LoVo (cell line): ENCODE measurements around the gene LHPP.

Source experiments
- DNase-seq: peaks from one replicate; pipeline ENCODE4 v3.0.0-alpha.2; 2016; ENCODE audit warnings: low spot score

The LHPP gene

GRCh38 chr10:124595143-124595883 is 133.7 kb downstream of the LHPP start:
- no peak for DNase-seq

DNA sequence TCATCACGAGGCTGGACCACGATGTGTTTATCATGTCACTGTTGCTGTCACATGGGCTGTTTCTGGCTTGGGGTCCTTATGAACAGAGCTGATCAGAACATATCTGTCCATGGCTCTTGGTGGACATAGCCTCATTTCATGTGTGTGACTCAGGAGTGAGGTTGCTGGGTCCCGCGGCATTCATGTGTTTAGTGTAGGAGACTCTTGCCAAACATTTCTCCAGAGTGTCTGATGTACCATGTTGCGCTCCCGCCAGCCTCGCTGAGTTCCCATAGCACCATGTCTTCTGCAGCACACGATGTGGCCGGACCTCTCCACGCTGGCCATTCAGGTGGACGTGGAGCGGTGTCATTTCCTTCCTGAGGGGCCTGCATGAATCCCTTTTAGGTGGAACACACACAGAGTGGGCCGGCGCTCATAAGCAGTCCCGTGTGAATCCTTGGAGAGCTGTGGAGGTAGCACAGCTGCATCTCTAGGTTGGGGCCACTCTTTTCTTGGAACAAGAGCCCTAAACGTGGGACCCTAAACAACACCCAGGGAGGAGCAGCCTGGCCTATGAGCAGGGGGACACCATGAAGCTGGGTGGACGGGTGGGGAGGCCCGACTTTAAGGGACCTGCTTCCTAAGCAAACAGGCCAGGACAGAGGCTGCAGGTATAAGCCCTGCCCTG is 134.6 kb downstream of the LHPP start:
- no peak for DNase-seq

DNA sequence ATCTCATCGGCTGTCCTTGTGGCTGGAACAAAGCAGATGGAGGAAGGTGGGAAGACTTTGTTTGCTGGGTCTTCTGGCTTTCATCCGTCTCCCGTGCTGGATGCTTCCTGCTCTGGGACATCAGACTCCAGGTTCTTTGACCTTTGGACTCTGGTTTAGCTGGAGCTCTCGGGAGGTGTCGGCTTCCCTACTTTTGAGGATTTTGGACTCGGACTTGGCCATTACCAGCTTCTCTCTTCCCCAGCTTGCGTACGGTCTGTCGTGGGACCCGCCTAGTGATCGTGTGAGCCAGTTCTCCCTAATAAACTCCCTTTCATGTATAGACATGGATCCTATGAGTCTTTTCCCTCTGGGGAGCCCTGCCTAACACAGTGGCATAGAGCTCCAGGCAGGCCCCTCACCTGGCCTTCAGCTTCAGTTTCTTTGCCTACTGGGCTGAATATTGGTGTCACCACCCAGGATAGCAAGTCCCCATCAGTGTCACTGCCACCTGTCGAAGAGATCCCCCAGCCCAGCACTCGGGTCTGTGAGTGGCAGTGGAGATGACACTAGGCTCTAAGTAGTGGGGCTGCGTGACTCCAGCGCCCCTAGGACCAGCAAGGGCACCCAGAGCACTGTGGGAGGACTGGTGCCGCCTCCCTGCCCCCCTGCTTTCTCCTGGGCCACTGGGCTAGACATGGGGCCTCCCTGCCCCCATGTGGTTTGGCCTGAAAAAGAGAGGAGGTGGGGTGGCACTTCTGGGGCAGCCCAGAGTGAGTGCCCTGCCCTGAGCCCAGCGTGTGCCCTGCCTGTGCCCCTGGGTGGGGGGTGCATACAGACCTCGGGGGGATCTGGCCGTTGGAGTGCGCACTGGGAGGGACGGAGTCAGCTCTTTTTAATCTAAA is 135.6 kb downstream of the LHPP start:
- DNase-seq = peak; percentile 22

- no peak for DNase-seq
Observed at GRCh38 chr10:124597846-124598165, 136.2 kb downstream of the LHPP start.

DNA sequence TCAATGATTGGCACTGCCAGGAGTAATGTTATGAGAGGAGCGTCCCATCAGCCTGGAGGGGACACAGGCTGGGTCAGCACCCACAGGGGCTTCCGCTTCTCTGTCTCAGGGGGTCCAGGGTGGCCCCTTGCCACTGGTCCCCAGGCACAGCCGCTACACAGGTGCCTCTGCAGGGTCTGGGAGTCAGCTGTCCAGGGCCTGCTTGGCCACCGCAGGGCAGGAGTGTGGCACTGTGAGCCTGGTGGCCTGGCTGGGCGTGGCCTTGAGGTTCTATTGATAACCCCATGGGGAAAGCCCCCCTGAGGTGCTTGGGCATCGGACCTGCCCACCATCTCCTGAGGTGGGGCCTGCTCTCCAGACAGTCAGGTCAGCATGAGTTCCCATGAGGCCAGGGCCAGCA is 136.6 kb downstream of the LHPP start:
- DNase-seq = no peak

DNA sequence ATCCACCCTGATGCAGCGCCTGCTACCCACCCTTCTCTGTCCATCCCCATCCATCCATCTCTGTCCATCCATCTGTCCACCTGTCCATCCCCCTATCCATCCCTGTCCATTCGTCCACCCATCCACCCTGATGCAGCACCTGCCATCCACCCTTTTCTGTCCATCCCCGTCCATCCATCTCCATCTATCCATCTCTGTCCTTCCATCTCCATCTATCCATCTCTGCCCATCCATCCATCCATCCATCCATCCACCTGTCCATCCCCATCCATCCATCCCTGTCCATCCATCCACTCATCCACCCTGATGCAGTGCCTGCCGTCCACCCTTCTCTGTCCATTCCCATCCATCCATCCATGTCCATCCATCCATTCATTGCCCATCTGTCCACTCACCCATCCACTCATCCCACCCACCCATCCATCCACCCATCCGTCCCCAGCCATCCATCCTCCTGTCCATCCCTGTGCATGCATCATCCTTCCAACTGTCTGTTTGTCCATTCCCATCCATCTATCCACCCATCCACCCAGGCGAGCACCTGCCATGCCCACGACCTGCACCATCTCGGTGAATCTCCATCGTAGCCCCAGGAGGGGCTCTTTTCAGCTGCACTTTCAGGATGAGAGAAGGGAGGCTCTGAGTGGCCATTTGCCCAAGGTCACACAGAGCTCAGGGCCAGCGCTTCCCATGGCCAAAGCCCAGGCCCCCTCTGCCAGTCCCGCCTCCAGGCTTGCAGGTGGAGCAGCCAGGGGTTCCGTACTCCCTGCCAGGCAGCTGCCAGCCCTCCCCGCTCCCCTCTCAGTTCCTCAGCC is 137.4 kb downstream of the LHPP start:
- DNase-seq = no peak

DNA sequence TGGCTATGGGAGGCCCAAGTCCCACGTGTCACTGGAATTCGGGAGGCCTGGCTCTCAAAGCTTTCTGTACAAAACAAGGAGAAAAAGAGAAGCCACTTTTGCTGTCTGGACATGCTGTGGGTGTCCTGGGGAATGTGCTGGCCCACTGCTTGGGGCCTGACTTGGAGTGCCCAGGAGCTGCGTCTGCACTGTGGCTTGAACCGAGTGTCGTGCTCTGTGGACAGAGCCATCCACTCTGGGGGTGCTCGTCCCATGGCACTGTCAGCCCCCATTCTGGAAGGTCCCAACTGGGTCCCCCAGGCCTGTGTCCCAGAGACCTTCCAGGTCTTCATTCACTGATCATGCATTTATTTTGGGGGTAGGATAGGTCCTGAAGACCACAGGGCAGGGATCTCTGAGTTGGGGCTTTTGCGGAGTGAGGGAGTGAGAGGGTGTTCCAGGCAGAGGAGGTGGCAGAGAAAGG is 138.0 kb downstream of the LHPP start:
- DNase-seq = no peak

DNA sequence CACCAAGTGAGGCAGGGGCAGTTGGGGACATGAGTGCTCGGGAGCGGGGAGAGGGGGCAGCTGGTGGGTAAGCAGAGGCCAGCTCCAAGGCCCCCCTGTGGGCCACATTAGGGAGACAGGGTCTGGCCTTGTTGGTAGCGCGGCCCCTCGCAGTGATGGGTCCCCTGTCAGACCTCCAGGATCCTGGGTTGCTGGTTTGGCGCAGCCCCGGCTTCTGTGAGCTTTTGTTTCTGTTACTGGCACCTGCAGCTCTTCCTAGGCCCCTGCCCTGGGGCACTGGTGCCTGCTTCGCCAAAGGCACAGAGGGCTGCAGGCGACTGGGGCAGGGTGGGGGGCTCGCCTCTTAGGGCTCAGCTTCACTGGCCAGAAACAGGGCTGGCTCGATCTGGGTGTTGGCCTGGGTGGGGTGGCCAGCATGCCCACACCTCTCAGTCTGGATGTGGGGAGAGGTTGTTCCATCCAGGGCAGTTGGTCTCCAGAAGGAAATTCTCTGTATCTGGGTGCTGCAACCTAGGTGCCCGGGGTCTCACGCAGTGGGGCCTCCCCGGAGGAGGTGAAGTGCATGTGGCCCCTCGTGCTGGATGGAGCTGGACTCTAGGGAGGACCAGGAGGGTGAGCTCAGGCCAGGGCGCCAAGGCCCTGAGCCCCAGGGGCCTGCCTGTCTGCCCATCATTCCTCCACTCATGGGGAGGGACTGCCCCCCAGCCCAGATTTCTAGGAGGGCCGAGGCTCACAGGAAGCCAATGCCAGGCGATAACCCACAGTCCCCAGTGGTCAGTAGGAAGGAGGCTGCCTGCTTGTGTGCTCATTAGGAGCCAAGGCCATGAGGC is 138.6 kb downstream of the LHPP start:
- DNase-seq = no peak

DNA sequence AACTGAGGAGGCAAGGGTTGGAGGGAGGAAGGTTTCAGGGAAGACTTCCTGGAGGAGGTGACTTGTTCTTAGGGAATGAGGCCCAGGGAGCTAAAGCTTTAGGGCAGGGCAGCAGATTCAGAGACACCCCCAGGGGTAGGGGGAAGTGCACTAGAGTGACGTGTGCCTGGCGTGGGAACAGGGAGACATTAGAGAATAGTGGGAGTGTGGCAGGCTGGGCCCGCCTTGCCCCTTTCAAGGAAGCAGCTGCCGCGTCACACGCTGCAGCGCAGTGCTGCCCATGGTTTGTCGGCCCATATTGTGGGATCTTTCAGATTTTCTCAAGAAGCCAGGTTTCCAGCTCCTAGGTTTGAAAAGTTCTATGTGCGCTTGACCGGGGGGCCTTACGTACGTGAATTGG is 139.4 kb downstream of the LHPP start:
- no peak for DNase-seq

DNA sequence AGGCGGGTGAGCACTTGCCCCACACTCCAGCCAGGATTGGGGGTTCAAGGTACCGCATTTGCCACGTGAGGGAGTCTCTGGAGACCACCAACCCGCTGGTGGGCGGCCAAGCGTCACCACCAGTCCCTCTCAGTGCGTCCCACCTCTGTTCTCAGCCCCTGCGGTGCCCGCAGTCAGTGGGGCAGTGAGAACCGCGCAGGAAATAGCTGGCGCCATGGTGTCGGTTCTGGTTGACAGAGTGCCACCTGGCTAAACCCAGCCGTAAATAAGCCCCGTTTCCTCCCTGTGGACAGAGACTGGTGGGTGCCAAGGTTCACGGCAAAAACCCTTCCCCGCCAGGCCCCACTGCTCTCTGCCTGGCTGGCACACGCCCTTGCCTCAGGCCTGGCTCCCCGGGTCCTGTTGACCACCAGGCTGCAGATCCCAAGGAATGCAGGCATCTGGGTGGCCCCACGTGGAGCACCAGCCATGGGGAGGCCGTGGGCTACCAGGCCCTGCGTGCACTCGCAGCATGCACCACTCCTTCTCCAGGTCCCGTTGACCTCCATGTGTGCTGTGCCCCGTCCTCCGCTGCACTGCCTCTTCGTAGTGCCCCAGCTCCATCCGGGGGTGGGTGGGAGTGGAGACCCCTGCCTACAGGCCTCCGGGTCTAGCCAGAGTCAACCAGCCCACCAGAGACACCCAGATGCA is 140.0 kb downstream of the LHPP start:
- no peak for DNase-seq

DNA sequence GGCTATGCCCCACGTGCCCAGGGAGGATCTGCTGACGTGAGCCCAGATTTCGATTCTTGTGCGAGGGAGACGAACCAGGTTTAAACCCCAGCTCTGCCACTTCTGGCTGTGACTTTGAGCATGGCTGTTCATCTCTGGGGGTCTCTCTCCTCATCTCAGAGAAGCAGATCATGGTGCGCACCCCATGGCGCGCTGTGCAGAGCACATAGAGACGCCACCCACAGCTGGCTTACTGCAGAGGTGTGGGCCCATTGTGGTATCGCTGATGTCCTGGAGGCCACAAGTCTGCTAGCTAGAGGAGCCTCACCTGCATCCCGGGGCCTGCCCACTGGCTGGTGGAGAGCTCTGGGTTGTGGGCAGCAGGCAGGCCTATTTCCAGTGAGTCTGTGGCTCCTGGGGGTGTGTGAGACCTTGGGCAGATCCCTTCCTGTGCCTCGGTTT is 140.5 kb downstream of the LHPP start:
- DNase-seq = no peak

DNA sequence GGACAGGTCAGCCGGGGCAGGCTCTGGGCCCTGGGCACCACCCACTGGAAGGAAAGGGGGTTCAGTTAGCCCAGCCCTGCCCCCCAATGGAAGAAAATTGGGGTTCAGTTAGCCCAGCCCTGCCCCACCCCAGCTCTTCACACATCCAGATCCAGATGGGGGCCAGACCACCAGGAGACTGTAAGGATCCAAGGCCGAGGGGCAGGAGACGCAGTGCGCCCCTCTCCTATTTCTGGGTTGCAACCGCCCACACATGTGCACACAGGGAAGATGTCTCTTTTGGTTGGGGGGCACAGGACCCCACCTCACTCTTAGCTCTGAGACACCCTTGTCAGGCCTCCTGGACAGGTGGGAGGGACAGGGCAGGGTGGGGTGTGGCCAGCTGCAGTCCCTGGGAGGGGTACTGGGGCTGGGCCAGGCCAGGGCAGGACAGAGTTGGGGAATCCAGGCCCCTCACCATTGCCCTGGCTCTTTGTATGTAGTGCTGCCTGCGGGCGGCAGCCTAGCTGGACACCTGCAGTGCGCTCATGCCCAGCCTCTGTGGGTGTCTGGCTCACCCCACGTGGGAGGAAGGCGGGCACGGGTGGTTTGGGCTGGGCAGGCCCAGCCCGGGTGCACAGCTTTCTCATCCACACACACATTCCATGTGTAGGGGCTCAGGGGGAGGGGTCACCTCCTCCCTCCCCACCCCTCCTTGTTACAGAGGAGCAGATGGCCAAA is 141.2 kb downstream of the LHPP start:
- no peak for DNase-seq

- DNase-seq = no peak
Observed at GRCh38 chr10:124603376-124604213, 142.0 kb downstream of the LHPP start.

DNA sequence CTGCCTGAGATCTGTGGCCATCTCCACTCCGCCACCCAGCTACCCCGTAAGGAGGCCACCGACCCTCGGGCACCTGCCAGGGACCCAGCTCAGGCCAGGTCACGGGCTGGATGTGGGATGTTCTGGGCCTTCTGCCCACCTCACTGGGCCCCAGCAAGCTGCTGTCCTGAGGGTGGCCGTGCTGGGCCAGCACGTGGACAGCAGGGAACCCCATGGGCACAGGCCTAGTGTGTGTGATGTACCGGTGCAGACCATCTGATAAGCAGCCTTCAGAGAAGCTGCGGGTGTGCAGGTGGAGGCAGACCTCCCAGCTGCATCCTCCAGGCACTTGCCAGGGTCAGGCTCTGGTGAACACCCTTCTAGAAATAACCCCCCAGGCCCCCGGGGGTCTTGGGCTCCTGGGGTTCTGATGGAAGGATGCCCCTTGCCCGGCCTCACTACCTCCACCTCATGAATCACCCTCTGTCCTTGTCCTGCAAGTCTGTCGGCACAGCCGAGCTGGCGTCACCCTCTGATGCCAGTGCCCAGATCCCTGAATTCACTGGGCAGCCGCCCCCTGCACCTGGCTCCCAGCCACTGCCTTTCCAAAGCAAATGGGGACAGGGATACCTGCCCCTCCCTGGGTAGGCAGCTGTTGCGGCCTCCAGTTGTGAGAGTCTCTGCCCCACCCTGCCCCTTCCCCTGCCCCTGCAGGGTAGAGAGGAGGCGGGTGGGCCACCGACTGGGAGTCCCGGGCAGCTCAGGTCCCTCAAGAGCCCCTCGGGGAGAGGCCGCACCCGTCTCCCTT is 142.8 kb downstream of the LHPP start:
- no peak for DNase-seq

GRCh38 chr10:124605001-124605370 is 143.4 kb downstream of the LHPP start:
- DNase-seq = no peak

GRCh38 chr10:124605481-124605855 is 143.8 kb downstream of the LHPP start:
- no peak for DNase-seq

- DNase-seq = no peak
Observed at GRCh38 chr10:124605856-124606812, 144.5 kb downstream of the LHPP start.
